Karpas-422 (cell line): ENCODE results near the gene SKOR2. TPM values are rescaled to one million over a fixed set of nuclear protein-coding genes. Genes with fewer than 3 reads are reported as not detected.
A peak's percentile ranks its signal among the peaks of the same experiment; 100 is the strongest.
"Not testable (repeated sequence)": the region's sequence is repeated elsewhere in the genome, so short reads cannot be mapped to it uniquely, and the experiment has no call there.

ENCODE experiments used
- DNase-seq: peaks from one replicate; pipeline ENCODE4 v3.0.0-alpha.2; 2015
- H2AFZ ChIP-seq: fragments of 200-600 bp; sonication (generic); 2 replicates; pipeline ENCODE4 v1.6.1; 2014; ENCODE audit warnings: antibody characterized with exemption, low read length, mixed read lengths
- H3K27ac ChIP-seq: fragments of 200-600 bp; sonication (generic); 2 replicates; pipeline ENCODE4 v1.5.1; 2014; ENCODE audit warnings: mild to moderate bottlenecking, low read length, moderate library complexity
- H3K27me3 ChIP-seq: fragments of 200-600 bp; sonication (generic); 2 replicates; pipeline ENCODE4 v1.6.1; 2014; ENCODE audit warnings: low read length, mixed read lengths
- H3K36me3 ChIP-seq: fragments of 200-600 bp; sonication (generic); 2 replicates; pipeline ENCODE4 v1.6.1; 2014; ENCODE audit warnings: low read length, mixed read lengths; ENCODE audit not compliant: insufficient read depth
- H3K4me1 ChIP-seq: fragments of 200-600 bp; sonication (generic); 2 replicates; pipeline ENCODE4 v1.6.1; 2014; ENCODE audit warnings: mild to moderate bottlenecking, low read length, mixed read lengths
- H3K4me2 ChIP-seq: fragments of 200-600 bp; sonication (generic); 2 replicates; pipeline ENCODE4 v1.6.1; 2014; ENCODE audit warnings: low read length, low read depth, mild to moderate bottlenecking; ENCODE audit not compliant: poor library complexity, severe bottlenecking
- H3K4me3 ChIP-seq: fragments of 200-600 bp; sonication (generic); 2 replicates; pipeline ENCODE4 v1.5.1; 2014; ENCODE audit warnings: mild to moderate bottlenecking, antibody characterized with exemption, low read length, mixed read lengths
- H3K79me2 ChIP-seq: fragments of 200-600 bp; sonication (generic); 2 replicates; pipeline ENCODE4 v1.6.1; 2014; ENCODE audit warnings: mild to moderate bottlenecking, low read length, mixed read lengths
- H3K9ac ChIP-seq: fragments of 200-600 bp; sonication (generic); 2 replicates; pipeline ENCODE4 v1.6.0; 2014; ENCODE audit warnings: low read length
- H3K9me2 ChIP-seq: fragments of 200-600 bp; sonication (generic), shearing (Covaris generic); replicated peaks from 2 replicates; pipeline ENCODE4 v1.6.0; 2014; ENCODE audit warnings: mild to moderate bottlenecking, low read length, moderate library complexity; ENCODE audit not compliant: insufficient read depth
- H3K9me3 ChIP-seq: fragments of 300-700, 200-600 bp; sonication (generic); 2 replicates; pipeline ENCODE4 v1.6.1; 2014; ENCODE audit warnings: low read length, mixed read lengths
- H4K20me1 ChIP-seq: fragments of 200-600 bp; sonication (generic); 2 replicates; pipeline ENCODE4 v1.6.1; 2014; ENCODE audit warnings: mild to moderate bottlenecking, antibody characterized with exemption, low read length, low read depth; ENCODE audit not compliant: insufficient read depth
- total RNA-seq: library from RNA; depleted of rRNA; stranded (reverse); fragments of >200 nt; shearing (Covaris generic); gene quantifications from 2 replicates; pipeline ENCODE4 v1.2.3, GENCODE V29; 2014; ENCODE audit warnings: low replicate concordance

SKOR2 gene
- total RNA-seq, 1 experiment from 2014 or later: not detected

- H3K79me2 ChIP-seq: no peaks in the 10 kb centered on the region
- H3K4me3 ChIP-seq: no peak overlapping the region
- H3K27me3 ChIP-seq: no peaks in the 10 kb centered on the region
- DNase-seq: no peak
- H3K9me3 ChIP-seq: no peaks in the 10 kb centered on the region
- no peak overlapping the region for H3K4me2 ChIP-seq
- no peaks in the 10 kb centered on the region for H3K4me1 ChIP-seq
- H3K27ac ChIP-seq: no peak overlapping the region
- H3K9ac ChIP-seq: no peak overlapping the region
- H2AFZ ChIP-seq: no peak overlapping the region
- no peaks in the 10 kb centered on the region for H3K9me2 ChIP-seq
- H4K20me1 ChIP-seq: no peaks in the 10 kb centered on the region
- no peaks in the 10 kb centered on the region for H3K36me3 ChIP-seq
Measured at GRCh38 chr18:47226660-47227059, 24.8 kb downstream of the SKOR2 start.

GRCh38 chr18:47215554-47216138 is 35.8 kb downstream of the SKOR2 start:
- H3K4me3 ChIP-seq: no peak overlapping the region
- peaks cover 3% of the 10 kb centered on the region; the same call in 1 of the 2 replicates for H3K27me3 ChIP-seq
- peaks cover 1% of the 10 kb centered on the region; the same call in 1 of the 2 replicates for H3K4me1 ChIP-seq
- H3K4me2 ChIP-seq: no peak overlapping the region
- no peaks in the 10 kb centered on the region for H3K9me3 ChIP-seq
- no peak overlapping the region for H2AFZ ChIP-seq
- H3K9me2 ChIP-seq: no peaks in the 10 kb centered on the region
- H3K9ac ChIP-seq: no peak overlapping the region
- no peak overlapping the region for H3K27ac ChIP-seq
- no peaks in the 10 kb centered on the region for H3K79me2 ChIP-seq
- no peaks in the 10 kb centered on the region for H3K36me3 ChIP-seq
- peak; percentile 83 for DNase-seq
- H4K20me1 ChIP-seq: 0 out of 2 replicates have a peak, but pooled peaks cover 4% of the 10 kb centered on the region

GRCh38 chr18:47209171-47209570 is 42.3 kb downstream of the SKOR2 start:
- DNase-seq: peak; percentile 91

GRCh38 chr18:47206945-47207637 is 44.4 kb downstream of the SKOR2 start:
- Histone ChIP-seq H3K9me2 (no peaks in the 10 kb centered on the region), H3K4me3 (no peak overlapping the region), H3K36me3 (no peaks in the 10 kb centered on the region), H3K9me3 (no peaks in the 10 kb centered on the region), H3K27me3 (0 out of 2 replicates have a peak, but pooled peaks cover 3% of the 10 kb centered on the region), H2AFZ (no peak overlapping the region), H3K27ac (no peak overlapping the region), H3K4me2 (no peak overlapping the region), H3K79me2 (no peaks in the 10 kb centered on the region), H3K4me1 (peaks cover 39% of the 10 kb centered on the region), H3K9ac (no peak overlapping the region), H4K20me1 (peaks cover 12% of the 10 kb centered on the region; the same call in 1 of the 2 replicates)
- DNase-seq: no peak

More at GRCh38 chr18:47209171-47209570, 42.3 kb downstream of the SKOR2 start:
- no peaks in the 10 kb centered on the region for H3K9me2 ChIP-seq
- no peak overlapping the region for H3K27ac ChIP-seq
- no peak overlapping the region for H3K4me3 ChIP-seq
- H3K36me3 ChIP-seq: no peaks in the 10 kb centered on the region
- no peak overlapping the region for H3K9ac ChIP-seq
- H4K20me1 ChIP-seq: peaks cover 12% of the 10 kb centered on the region; the same call in 1 of the 2 replicates
- H3K27me3 ChIP-seq: peaks cover 5% of the 10 kb centered on the region; the same call in 1 of the 2 replicates
- H3K79me2 ChIP-seq: no peaks in the 10 kb centered on the region
- no peaks in the 10 kb centered on the region for H3K9me3 ChIP-seq
- H2AFZ ChIP-seq: no peak overlapping the region
- H3K4me1 ChIP-seq: peaks cover 39% of the 10 kb centered on the region
- peak overlapping the region; percentile 56 for H3K4me2 ChIP-seq

GRCh38 chr18:47204908-47205522 is 46.4 kb downstream of the SKOR2 start:
- Histone ChIP-seq H3K4me1 (peaks cover 32% of the 10 kb centered on the region), H3K9me2 (no peaks in the 10 kb centered on the region), H2AFZ (no peak overlapping the region), H3K36me3 (no peaks in the 10 kb centered on the region), H3K4me3 (no peak overlapping the region), H3K79me2 (no peaks in the 10 kb centered on the region), H3K4me2 (no peak overlapping the region), H3K9ac (no peak overlapping the region), H3K9me3 (no peaks in the 10 kb centered on the region), H3K27ac (no peak overlapping the region), H4K20me1 (peaks cover 8% of the 10 kb centered on the region; the same call in 1 of the 2 replicates), H3K27me3 (0 out of 2 replicates have a peak, but pooled peaks cover 3% of the 10 kb centered on the region)
- peak; percentile 85 for DNase-seq

- no peak overlapping the region for H2AFZ ChIP-seq
- no peaks in the 10 kb centered on the region for H3K9me3 ChIP-seq
- H3K4me2 ChIP-seq: no peak overlapping the region
- H3K9ac ChIP-seq: no peak overlapping the region
- H3K4me3 ChIP-seq: no peak overlapping the region
- H3K36me3 ChIP-seq: no peaks in the 10 kb centered on the region
- H3K27me3 ChIP-seq: 0 out of 2 replicates have a peak, but pooled peaks cover 3% of the 10 kb centered on the region
- H3K4me1 ChIP-seq: peaks cover 20% of the 10 kb centered on the region
- peaks cover 6% of the 10 kb centered on the region; the same call in 1 of the 2 replicates for H4K20me1 ChIP-seq
- H3K9me2 ChIP-seq: no peaks in the 10 kb centered on the region
- H3K27ac ChIP-seq: no peak overlapping the region
- no peaks in the 10 kb centered on the region for H3K79me2 ChIP-seq
- DNase-seq: no peak
Measured at GRCh38 chr18:47203626-47204464, 47.6 kb downstream of the SKOR2 start.

GRCh38 chr18:47195961-47196360 is 55.5 kb downstream of the SKOR2 start:
- DNase-seq, H3K27me3 ChIP-seq, H3K27ac ChIP-seq, H3K9me2 ChIP-seq, H3K9me3 ChIP-seq, H4K20me1 ChIP-seq, H3K4me3 ChIP-seq, H3K9ac ChIP-seq, H2AFZ ChIP-seq, H3K79me2 ChIP-seq, H3K36me3 ChIP-seq: not testable (repeated sequence)
- H3K4me1 ChIP-seq: peaks cover 15% of the 10 kb centered on the region
- peak overlapping the region; percentile 26 for H3K4me2 ChIP-seq
